OCI-M1 (cell line): ENCODE results near the gene APOLD1.
"Not testable (repeated sequence)": the region's sequence is repeated elsewhere in the genome, so short reads cannot be mapped to it uniquely, and the experiment has no call there.

Experiments
- DNase-seq: peaks from one replicate; lab custom pipeline; 2025; lab: John Stamatoyannopoulos, UW

Gene APOLD1, protein sequence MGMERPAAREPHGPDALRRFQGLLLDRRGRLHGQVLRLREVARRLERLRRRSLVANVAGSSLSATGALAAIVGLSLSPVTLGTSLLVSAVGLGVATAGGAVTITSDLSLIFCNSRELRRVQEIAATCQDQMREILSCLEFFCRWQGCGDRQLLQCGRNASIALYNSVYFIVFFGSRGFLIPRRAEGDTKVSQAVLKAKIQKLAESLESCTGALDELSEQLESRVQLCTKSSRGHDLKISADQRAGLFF

DNA sequence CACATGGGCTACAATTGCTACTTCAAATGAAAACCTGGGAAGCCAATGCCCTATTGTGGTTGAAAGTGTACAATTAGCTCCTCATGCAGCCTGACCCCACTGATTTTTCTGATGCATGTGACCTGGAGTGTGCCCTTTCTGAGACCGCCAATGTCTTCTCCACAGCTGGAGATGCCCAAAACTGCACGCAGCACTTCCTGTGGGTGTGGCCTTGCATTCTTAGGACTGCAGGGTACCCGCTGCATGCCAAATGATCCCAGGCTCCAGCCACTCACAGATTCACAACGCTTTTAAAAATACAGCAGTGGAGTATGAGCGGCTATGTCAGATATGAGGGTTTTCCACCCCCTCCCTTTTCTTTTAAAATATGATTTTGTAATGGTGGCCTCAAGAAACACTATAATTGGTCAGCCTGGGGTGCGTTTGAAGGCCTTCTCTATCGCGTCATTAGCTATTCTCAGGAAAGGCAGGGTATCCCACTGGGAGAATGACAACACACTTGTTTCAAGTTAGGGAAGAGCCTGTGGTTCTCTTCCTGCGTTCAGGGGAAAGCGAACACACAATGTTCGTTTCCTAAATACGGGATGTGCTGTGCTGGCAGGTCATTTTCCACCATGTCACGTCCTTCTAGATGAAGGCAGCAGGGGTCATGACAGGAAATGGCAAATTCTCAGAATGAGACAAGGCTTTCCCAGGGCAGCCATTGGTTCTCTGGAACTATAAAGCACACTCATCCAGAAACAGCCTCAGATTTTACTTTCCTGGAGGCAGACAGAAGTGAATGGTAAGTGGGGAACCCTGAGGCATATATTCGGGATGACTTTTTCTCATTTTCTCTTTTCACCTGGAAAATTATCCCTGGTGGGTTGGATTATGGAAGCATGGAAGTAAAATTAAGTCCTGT, at the start of gene APOLD1:
TSS of gene APOLD1 (plus strand) at position 749 of the 904 bp plus-strand sequence. CDS start at position 782, 33 bp downstream.
- no peak for DNase-seq

DNA sequence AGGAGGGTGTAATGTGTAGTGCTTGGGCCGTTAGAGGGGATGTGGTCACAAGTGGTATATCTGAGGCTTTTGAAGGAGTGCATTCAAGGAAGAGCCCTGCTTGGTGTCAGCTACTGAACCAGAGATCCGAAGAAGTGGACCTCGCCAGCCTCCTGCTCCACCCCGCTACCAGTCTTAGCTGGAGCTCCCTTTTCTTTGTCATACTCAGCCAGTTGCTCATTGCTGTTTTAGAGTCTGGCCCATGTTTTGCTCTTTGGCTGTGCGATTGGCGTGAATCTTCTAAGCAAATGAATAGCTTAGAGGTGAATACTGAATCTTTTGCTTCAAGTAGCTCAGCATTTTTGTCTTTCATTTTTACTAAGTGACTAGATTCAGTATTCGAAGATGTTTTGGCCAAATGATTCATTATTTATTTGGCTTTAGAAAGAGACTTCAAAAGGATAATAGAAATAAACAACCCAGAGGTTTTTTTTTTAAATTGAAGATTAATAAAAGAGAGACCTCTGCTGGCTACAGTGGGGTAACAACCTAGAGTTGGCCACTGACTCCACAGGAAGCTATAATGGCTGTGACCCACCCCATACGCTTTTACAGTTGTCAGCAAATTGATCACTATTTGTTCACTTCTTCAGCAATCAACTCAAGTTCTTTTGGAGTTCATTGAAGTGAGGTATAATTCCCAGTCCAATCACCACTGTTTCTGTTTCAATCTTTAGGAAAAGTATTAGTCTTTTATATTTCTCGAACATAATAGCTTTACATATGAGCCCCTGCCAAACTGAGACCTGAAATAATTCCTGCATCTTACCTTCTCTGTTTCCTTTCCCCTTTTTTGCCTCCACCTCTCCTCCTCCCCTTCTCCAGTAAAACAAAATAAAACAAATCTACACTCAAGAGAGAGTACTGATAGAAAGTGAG, 48.4 kb upstream of the APOLD1 start:
- peak; percentile 85 for DNase-seq

DNA sequence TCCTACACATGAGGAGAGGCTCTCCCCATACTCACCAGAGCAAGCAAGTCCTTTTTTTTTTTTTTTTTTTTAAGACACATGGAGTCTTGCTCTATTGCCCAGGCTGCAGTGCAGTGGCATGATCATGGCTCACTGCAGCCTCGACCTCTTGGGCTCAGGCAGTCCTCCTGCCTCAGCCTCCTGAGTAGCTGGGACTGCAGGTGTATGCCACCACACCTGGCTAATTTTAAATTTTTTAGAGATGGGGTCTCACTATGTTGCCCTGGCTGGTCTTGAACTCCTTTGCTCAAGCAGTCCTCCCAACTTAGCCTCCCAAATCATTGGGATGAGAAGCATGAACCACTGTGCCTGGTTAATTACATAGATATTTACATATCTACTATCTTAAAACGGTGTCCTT, 47.3 kb upstream of the APOLD1 start:
- not testable (repeated sequence) for DNase-seq

DNA sequence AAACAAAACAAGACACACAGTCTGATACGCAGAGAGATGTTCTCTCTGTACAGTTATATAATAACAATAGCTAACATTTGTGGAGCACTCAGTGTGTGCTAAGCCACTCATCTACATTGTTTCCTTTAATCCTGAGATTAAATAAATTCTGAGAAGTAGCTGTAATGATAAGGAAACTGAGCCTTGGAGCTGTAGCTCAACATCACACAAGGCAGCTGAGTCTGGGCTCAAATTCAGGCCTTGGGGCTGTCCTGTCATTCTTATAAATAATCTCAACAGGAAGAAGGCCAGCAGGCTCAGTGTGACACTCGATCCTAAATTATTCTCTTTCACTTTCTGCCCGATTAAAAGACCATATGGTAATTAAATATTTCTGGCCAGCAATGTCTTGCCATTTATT, 43.8 kb upstream of the APOLD1 start:
- DNase-seq = peak; percentile 73

DNA sequence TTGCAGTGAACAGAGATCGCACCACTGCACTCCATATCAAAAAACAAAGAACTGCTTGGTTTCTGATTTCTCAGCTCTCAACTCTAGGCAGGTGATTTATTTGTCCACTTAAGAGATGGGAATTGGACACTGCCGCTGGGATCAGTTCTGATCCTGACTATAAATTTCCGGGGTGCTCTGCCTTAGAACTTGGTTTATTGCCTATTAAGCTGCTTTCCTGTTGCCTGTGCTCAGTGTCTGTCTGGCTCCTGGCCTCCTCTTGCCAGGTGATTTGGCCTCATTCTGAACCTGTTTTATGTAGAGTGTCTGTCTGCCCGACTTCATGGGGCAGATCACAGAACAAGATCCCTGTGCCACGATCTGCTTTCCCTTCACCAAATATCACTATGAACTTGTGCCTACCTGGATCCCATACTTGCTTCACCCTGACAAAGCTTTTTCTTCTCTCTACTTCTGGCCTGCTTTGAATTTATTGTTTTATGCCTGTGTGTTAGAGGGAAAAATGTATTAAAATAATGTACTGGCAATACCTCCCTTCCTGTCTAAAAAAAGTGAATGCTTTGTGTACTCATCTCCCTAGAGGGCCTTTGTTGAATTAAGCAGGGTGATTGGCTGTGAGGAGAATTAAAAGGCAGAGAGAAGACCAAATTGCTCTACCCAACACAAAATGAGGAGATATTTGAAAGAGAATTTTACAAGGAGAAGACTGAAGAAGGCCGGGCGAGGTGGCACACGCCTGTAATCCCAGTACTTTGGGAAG, 40.7 kb upstream of the APOLD1 start:
- DNase-seq = no peak

DNA sequence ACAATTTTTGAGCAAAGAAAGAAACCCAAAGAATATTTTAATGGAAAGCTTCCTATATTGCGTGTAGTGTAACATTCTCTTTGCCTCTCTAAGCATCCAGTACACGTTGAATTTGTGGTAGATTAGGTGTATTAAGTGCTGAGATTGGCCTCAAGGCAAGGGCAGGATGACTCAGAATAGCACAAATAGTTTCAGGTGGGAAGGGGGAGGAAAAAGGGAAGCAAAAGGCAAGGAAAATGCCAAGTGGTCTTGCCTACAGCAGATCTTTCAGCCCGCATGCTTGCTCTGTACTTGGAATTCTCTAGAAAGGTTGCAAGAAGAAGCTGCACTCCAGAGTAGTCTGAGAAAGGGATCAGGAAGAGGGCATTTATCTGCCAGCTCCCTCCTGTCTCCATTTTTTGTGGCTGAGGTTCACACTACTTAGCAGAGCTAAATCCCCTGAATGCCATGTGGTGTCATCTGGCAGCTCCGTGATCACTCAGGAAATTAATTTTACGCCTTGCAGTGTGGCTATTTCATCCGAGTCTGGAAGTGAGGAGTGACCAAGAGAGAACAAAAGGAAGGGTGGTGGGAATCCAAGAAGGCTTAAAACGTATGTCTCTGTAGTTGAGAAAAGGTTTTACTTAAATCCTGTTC, 39.8 kb upstream of the APOLD1 start:
- no peak for DNase-seq

DNA sequence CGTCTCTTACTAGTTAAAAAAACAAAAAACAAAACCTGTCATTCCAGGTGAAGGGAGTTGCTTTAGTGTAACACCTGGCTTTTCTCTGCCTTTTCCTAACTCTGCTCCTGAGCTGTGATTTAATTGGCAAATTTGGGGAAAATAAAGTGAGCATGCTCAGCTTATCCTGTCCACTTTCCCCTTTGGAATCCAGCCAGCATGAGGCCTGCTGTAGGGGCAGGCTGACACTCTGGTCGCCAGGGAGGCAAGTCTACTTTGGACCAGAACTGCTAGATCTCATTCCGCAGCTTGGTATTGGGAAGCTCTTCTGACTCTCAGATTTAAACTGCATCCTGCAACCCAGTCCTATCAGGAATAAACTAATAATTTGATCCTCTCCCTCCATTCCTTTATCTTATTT, 38.2 kb upstream of the APOLD1 start:
- no peak for DNase-seq

DNA sequence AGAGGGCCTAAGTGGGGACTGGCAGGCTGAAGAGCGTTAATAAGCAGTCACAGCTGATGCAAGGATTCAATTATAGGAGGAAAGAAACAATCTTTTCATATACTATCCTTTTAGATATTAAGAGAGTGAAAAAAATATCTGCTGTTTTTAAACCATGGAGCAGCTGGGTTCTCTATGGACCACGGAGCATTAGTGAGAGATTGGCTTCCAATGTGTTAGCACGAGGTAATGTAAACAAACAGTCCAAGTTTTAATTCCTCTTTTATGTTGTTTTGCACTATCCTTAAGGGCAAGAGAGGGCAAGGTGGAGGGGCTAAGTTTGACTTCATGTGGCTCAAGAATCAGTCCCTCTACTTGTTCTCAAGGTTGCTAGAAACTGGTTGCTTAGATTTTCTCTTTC, 37.4 kb upstream of the APOLD1 start:
- DNase-seq = no peak

DNA sequence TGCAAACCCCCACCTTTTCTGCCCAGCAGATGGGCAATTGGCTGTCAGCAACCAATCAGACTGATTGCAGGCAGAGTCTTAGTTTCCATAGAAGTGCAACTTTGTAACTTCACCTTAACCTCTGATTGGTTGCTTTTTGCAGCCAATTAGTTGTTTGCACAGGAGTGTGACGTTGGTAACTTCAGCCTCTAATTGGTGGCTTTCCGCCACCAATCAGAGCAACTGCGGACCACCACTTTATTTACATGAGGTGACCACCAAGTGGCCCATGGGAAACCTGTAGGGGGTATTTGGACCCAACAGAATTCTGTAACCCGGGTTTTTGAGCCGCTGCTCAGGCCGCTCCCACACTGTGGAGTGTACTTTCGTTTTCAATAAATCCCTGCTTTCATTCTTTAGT, 36.0 kb upstream of the APOLD1 start:
- DNase-seq = peak; percentile 78

DNA sequence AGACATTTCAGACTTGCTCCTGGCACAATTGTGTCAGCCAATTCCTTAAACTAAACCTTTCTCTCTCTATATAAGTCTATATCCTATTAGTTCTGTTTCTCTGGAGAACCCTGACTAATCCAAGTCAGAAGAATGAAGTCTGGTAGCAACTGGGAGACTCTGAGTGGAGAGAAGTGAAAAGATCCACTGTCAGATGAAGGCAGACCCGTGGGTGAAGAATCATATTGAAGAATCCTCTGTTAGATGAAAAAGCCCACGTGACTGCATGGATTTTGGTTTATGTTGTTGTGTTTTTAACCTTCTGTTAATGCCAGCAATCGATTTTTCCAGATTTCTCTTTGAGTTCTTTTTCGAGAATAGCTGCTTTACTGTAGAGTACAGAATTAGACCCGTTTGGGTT, 29.5 kb upstream of the APOLD1 start:
- DNase-seq = no peak

DNA sequence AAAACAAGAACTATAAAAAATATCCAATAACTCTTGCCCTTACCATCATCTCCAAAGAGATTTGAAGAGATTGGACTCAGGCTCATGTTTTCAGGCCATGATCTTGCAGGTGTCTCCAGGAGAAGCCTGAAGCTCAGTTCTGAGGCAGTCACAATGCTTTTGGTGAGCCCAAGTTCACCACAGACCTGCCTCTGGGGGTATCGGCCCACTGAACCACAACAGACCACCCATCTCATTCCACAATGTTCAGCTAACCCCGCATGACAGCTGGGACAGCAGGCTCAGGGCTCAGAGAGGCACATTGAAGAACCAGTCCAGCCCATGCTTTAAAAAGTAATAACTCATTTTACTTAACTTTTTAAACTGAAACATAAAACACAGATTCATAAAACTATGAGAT, 28.3 kb upstream of the APOLD1 start:
- no peak for DNase-seq

DNA sequence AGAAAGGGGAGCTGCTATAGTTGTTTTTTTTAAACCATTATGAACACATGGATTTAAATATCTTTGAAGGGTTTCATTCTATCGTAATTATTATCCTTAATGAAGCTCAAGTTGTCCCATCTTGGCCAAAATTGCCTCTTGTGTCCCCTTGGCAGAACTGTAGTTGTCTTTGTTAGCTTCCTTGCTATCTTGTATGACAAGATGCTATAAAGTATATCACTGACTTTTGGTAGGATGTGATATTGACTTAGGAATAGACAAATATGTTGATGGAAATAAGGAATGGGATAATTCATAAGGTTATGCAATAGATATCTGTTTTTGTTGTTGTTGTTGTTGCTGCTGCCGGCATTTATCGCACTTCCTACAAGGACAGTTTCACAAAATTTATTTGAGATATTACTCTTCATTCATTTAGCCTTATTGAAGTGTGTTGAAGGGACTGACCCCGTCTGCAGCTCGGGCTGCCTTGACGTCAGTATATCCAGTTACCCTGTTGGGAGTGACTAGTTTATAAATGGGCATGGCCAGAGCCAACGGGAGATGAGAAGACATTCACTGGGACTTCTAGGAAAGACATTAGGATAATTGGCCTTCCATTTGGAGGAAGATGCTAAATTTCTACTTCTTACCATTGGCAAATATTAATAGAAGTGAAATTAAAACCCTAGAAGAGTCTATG, 26.1 kb upstream of the APOLD1 start:
- no peak for DNase-seq

DNA sequence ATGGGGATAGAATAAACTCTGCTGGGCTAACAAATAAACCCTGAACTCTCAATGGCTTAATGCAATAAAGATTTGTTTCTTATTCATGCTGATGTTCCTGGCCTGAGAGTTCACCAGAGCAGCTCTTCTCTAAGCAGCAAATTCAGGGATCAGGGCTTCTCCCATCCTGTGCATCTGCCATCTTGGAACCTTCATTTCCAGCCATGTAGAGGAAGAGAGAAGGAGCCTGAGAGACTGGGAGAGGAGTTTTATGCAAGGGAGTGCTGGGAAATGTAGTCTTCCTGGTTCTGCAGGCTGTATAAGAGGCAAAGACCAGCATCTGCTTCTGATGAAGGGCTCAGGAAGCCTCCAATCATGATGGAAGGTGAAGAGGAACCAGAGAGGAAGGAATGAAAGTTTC, 20.6 kb upstream of the APOLD1 start:
- DNase-seq = no peak

DNA sequence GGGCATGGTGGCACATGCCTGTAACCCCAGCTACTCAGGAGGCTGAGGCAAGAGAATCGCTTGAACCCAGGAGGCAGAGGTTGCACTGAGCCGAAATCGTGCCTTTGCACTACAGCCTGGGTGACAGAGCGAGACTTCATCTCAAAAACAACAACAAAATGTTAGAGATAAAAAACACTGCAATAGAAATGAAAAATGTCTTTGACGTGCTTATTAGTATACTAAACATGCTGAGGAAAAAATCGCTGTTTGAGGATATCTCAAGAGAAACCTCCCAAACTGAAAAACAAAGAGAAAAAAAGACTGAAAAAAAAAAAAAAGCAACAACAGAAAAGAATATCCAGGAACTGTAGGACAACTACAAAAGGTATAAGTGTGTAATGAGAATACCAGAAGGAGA, 15.2 kb upstream of the APOLD1 start:
- no peak for DNase-seq

DNA sequence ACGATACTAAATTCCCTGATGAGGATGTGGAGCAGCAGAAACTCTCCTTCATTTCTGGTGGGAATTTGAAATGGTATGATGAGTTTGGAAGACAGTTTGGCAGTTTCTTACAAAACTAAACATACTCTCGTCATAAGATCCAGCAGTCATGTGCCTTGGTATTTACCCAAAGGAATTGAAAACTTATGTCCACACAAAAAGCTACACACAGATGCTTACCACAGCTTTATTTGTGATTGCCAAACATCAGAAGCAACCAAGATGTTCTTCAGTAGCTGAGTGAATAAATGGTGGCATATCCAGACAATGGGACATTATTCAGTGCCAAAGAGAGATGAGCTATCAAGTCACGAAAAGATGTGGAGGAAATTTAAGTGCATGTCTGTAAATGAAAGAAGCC, 10.7 kb upstream of the APOLD1 start:
- DNase-seq = no peak

DNA sequence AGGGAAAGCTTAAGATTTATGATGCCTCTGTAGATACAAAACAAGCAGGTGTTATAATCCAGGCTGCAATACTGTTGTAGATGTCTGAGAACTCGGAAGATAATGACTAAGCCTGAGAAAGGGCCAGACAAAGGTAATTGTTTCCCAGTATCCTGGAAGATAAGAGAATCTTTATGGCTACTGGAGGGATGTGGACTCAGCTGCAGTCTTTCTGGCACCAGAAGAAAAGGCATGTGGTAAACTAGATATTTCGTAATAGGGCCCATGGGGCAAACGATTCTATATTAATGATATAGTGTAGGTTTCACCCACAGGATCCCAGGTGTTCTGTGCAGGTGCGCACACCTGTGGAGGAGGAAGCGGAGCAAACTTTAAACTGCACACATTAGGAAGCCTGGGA, 9.2 kb upstream of the APOLD1 start:
- DNase-seq = no peak

DNA sequence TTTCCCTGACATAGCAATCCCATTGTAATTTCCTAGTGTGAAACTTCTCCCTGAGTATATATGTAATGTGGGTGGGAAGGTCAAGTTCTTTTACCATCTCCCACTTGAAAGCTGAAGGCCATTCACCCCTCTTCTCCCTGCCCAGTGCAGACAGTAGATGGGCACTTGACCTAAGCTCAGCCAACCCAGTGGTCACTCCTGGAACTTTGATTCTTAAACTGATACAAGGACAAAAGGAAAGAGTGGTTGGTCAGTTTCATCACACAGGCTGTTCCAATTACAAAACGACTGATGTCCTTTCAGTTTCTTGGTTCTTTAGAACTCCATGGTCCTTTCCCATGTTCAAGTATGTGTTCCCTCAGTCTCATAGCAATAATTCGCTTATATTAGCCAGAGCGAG, 8.4 kb upstream of the APOLD1 start:
- DNase-seq = no peak

DNA sequence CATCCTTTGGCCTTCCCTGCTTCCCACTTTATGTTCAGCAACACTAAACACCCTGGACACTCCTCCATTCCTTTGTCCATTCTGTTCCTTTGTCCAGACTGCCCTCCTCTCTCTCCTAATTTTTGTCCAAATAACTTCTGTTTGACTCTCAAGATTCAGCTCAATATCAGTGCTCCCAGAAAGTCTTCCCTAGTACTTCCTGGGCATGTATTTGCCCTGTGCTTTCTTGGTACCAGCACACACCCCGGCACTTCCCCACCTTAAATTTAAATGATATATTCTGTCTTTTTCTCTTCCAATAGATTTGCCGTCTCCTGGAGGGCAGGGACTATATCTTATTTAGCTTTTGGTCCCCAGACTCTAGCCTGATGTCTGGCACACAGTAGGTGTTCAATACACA, 6.5 kb upstream of the APOLD1 start:
- DNase-seq = no peak

DNA sequence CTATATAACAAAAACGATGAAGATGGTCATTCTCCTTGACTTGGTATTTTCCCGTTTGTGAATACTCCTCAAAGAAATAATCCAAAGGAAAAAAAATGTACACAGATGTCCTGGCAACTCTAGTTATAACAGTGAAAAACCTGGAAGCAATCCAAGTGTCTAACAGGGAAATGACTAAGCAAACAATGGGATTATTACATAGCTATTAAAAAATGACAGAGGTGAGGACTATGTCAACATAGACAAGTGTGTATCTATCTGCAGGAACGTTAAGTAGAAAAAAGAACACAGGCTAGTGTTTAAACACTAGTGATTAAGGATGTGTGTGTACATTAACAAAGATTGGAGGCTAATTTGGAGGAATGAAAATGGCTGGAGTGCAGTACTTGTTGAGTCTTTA, 5.9 kb upstream of the APOLD1 start:
- no peak for DNase-seq

DNA sequence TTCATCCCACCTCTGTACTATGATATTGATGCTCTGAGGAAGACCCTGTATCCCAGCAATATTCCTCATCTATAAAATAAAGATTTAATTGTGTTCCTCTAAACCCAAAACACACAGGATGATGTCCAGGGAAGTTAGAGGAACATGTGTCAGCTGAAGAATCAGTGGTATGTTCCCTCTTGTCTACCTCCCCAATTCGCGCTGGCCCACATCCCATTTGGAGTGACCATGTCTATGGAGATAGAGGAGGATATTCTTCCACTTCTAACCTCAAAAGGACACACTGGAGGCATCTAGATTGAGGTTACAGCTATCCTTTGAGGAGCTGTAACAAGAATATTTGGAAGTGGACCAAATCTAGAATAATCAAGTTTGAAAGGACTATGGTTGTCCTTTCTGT, 1.3 kb upstream of the APOLD1 start:
- DNase-seq = no peak

DNA sequence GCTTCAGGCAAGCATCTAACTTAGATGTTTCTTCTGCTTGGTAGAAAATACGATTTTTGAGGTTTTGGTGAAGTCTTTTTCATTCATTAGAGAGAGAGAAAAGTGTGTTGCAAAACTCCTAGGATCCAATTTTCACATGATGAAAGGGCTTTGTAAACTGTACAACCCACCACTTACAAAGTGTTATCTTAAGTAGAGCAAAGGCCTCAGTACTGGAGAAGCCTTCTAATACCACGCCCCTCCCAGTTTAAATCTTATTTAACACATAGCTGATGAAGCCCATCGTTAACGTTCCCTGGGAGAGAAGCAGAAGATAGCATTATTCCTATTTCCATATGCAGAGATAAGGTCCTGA, 869 bp downstream of the APOLD1 start:
- peak; percentile 73 for DNase-seq
